ENCODE results near the gene MXD4.
A peak's percentile ranks its signal among the peaks of the same experiment; 100 is the strongest.
"Not testable (repeated sequence)": the region's sequence is repeated elsewhere in the genome, so short reads cannot be mapped to it uniquely, and the experiment has no call there.

The MXD4 gene

DNA sequence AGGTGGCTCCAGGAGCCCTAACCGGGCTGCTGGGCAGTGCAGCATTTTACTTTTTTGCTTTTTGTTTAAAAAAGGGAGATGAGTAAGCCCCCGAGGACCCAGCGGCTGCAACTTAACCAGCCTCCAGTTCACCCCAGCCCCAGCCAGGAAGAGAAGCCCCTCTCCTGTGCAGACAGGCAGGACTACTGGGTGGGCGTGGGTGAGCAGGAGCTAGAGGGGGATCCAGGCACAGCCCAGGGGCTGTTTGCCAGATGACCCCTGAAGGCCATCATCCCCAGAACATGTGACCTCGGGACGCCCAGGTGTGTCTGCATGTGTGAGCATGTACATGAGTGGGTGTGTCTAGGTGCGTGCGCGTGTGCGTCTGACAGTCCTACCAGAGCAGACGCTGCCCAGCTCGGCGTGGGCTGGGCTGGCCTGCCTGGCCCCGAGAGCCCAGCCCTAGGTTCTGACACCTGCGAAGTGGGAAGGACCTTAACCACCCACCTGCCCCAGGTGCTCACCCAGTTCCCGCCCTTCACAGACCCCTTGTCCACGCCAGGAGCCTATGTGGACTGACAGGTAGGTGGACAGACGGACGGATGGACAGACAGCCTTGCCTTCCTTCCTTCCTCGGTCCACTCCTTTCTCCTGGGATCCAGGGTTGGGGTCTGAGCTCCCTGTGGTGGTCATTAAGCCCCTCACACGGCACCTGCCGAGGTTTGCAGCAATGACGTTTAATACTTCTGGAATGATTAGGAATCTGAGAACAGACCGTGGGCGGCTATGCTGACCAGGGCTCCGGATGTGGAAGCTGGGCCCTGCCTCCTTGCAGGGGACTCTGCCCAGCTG, 12.2 kb downstream of the MXD4 start:
- no peak for DNase-seq

DNA sequence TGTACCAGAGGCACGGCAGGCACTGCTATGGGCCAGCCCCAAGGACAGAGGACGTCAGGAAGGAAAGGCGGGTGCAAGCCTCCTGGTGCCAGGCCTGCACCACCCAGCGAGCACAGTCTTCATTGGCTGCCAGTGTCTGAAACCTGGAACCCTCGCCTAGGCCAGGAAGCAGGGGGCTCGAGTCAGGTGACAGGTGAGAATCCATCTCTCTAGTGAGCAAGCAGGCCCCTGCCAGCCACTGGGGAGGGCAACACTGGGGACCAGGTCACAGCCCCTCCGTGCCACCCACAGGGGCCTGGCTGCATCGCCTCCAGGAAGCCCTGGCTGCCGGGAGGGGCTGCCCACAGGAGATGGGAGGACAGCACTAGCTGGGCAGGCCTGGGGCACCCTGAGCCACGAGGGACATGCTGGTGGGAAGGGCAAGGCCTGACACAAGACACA, 13.1 kb downstream of the MXD4 start:
- DNase-seq, result no peak

DNA sequence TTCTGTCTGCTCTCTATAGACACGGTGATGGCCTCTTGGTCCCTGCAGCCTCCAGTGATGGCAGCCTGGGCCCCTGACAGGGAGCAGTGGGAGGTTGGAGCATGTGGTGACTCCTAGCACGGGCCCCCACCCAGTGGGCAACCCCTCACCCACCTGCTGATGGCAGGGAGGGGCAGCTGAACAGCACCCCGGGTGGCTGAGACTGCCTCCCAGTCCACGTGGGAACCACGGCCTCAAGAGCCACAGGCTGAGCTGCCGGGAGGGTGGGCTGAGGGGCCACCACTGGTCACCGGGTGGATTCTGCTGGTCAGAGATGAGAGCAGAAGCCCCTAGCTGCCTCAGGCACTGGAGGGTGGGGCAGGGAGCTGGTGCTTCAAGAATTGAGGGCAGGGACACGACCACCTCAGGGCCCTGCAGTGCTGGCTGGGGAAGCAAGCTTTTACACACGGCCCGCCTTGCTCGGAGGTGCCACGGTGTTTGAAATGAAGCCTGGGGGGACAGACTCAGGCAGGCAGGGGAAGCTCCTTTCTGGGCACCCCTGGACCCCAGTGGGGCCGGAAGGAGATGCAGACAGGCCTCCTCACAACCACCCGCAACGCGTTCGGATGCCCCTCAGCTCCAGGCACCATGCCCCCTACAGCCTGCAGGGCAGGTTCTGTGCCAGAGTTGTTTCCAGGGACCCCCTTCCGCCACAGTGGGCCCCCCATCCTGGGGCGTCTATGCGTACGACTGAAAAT, 13.7 kb downstream of the MXD4 start:
- DNase-seq, result no peak

DNA sequence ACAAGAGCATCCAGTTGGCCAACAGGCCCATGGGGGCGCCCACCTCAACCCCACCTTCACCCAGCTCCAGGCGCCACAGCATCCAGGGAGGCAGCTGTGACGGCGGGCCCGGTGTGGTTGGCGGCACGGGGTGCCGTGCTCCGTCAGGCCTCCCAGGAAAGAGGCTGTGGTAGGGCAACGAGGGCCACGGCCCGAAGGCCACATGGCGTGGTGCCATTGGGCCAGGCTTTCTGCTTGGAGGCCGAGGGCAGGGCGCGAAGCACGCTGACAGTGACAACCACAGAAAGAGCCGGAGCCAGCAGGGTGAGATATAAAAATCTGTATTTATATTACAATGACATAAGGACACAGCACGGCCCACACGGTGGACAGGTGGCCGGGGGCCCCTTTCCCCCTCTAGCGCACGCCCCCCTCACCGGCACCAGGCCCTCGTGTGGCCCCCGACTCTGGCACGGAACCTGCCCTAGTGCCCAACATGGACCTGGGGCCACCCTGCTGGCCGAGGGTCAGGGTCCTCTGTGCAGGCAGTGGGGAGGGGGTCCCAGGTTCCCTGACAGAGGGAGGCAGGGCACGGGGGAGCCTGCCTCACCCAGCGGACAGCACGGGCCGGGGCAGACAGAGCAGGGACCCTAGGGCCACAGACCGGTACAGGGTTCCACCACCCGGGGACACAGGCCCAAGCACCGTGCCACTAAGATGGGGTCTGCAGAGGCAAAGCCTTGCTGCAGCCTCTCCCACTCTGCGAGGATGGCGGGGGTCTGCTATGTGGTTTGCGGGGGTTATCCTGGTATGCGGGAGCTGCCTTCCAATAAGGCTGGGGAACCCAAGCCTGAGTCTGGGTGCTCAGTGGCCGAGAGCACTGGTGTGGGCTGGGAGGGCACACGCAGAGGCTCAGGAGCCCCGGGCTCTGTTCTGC, 14.5 kb downstream of the MXD4 start:
- no peak for DNase-seq

DNA sequence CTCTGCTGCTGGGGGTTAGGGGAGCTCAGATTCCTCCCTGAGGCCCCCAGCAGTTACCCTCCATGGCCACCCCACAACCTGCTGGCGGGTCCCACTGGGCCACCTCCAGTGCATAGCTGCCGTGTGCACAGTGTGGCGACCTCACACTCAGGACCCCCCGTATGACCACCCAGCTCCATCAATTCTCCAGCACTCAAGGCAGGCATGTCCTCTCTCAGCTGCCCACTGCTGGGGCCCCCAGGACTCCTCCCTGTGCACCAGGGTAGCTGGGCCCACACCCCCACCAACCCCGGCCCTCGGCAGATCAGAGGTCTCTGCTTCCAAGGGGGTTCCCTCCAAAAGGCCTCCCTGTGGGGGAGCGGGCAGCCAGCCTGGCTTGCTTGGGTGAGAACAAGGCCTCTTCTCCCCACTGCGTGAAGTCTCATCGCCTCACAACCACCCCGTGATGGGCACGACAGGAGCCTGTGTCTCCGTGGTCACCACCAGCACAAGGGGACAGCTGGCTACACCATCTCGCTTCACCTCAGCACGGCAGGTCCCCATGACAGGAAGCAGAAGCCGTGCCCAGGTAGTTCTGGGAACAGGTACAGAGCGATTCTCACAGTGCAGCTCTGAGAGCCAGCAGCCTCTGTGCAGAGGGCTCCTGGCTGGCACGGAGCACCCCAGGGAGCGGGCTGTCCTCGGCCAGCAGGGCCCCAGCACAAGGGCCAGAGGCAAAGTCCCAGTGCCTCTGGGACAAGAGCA, 15.4 kb downstream of the MXD4 start:
- DNase-seq, result no peak

DNA sequence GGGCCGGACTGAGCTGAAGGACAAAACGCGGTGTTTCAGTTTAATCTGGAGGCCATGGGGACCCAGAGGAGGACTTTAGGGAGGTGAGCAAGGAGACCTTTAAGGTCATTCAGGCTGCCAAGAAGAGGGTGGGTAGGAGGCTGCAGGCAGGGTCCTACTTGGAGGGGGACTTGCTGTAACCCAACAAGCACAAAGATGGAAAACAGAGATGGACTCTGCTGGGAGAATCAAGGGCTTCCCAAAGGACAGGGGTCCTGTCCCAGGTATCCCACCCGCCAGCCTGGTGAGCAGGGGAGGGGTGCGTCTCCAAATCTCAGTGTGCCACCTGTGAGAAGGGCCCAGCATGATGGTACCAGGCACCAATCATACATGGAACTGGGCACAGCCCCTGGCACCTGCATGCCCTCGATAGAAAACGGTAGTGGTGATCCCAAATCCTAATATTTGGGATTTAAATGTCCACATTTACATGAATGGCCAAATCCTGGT, 16.1 kb downstream of the MXD4 start:
- DNase-seq, result no peak

DNA sequence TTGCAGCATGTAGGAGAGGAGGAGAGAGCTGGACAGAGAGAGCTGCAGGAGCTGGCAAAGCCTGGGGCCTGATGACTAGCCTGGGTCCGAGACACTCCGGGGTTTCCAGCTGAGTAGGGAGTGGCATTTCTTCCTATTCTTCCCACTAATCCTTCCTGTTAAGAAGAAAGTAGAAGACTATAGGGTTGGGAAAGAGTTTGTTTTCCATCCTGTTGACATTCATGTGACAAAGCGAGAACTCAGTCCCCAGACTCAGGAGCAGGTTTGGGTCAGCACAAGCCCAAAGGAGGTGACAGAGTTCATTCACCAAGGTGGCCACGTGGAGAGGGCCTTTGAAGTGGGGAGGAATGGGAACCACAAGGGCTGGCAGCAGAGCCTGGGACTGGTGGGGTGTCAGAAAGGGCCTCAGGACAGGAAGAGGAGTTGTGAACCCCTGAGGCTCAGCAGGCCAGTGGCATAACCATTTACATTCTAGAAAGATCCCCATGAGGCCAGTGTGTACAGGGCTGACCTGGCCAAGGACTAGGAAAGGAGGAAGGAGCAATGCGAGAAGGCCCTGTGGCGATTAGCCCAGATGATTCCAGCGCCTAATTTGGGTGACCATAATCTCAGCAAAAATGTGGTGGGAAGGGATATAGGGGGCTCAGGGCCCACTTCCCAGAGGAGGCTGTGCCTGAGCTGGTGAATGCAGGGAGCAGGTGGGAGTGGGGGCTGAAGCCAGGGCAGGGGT, 16.7 kb downstream of the MXD4 start:
- DNase-seq, result no peak

DNA sequence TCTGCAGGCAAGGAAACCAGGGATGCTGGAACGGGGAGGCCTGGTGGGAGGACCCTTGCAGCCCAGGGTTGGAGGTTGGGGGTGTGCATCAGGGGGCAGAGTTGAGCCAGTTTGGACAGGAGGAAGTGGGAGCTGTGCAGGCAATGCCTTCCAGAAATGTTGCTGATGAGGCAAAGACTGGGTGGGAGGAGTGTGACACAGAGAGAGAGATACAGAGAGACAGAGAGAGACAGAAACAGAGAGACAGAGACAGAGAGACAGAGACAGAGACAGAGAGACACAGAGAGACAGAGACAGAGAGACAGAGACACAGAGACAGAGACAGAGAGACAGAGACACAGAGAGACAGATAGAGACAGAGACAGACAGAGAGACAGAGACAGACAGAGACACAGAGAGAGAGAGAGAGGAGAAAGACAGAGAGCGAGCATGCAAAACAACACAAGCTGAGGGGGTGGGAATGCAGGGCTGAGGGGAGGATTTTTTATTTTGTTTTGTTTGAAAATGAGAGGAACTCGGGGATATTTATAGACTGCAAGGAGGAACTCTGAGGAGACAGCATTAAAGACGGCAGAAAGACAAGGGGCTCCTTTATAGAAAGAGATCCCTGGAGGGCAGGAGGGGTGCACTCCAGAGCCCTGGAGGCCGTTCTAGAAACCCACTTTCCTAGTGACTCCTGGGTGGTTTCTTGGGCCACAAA, 18.1 kb downstream of the MXD4 start:
- DNase-seq, result no peak

DNA sequence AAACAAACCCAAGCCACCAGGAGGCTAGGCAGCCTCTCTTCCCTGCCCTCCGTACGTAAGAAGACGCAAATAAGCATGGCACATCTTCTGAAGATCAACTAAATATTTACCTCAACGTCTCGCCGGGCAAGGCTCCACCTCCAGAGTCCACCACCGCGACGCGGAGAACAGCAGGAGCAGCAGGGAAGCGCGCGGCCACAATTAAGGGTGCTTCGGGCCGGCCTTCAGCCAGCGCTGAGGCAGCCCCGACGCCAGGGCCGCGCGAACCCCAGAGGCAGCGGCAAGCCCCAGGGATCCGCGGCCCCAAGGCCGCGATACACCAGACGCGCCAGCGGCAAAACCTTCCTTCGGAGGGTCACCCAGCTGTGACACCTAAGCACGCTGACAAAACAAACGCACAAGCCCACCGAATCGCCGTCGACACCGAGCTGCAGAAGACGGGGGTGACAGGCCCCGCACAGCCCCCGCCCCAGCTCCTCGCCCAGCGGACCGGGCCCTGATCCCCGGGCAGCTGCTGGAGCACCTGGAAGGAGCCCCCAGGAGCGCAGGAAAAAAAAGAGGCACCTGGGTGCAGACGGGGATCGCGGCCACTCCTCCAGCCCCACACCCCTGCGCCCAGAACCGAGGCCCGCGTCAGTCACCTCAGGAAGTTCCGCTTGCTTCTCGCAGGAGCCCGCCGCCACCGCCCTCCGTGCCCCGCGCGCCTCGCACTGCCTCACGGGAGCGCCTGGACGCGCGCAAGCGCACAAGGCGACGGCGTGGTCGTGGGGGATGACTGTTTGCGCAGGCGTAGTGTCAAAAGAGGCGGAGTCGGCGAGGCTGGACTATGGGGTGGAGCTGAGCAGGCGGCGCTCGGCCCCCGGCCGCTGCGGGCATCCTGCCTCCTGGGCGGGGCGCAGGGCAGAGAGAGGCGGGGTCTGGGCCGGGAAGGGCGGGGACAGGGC, 20.2 kb downstream of the MXD4 start, which contains the start of the genes HAUS3 and POLN:
Gene HAUS3, minus strand, starts transcription at position 712 of the 944 bp plus-strand sequence. CDS start 1,175 bp downstream, outside the sequence.
Gene POLN, minus strand, starts transcription at position 712 of the 944 bp plus-strand sequence. CDS start 12,890 bp downstream, outside the sequence.
- DNase-seq, result peak; percentile 99

DNA sequence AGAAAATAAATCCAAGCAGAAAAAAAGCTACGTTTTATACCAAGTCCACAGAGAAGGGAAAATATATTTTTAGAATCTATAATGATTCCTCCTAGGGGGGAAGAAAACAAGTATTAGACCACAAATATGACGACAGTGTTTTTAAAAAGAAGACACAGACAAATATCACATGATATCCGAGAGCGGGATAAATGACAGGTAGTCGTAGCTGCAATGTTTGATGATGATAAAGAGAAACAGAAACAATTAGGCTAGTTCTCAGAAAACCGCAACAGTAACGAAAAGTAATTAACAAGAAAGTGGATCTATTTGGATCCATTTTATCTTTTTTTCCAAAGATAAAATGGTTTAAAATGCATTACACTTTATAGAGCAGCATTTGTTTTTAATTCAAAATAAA, 20.9 kb downstream of the MXD4 start:
- no peak for DNase-seq

DNA sequence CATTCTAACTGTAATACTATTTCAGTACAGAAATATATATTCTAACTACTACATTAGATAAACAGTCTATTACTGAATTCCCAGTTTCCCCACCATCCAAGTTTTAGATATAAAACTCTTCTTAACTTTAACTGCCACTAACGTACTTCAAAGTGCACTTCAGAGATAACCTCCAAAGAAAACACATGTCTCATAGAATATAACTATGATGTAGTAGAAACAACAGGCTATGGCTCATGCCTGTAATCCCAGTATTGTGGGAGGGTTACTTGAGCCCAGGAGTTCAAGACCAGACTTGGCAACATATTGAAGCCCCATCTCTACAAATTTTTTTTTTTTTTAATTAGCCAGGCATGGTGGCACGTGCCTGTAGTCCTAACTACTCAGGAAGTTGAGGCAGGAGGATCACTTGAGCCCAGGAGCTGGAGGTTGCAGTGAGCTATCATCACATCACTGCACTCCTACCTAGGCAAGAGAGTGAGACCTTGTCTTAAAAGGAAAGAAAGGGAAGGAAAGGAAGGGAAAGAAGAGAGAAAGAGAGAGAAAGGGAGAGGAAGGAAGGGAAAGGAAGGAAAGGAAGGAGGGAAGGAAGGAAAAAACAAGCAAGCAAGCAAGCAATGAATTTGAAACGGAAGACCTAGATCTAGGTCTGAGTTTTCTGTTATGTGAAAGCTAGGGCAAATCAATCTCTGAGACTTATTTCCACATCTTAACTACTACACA, 24.8 kb downstream of the MXD4 start:
- no peak for DNase-seq

DNA sequence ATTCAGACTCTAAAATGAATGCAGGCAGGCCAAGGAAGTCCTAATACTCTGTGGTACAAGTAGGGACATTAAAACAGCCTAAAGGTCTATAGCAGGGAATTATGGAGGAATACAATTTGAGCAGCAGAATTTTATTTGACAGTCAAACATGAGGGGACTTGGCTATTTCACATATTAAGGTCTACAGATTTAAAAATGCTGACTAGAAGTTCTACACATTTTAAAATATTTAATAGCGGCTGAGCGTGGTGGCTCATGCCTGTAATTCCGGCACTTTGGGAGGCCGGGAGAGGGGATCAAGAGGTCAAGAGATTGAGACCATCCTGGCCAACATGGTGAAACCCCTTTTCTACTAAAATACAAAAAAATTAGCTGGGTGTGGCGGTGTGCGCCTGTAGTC, 30.8 kb downstream of the MXD4 start:
- no peak for DNase-seq

DNA sequence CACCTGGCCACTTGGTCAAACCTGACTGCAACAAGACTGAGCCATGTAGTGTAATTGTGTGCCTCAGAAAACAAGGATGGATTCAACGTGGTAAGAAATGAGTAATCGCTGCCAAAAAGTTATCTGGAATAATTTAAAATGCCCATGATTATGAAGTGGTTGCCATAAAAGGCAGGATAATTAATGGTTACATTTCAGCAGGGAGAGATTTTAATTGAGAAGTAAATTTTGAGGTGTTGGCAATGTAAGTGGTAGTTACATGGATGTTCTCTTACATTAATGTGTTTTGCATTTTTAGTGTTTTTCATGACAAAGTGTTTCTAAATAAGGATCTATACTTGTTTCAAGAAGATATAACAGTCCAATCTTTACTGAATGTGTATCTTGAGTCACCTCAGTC, 35.6 kb downstream of the MXD4 start:
- no peak for DNase-seq

DNA sequence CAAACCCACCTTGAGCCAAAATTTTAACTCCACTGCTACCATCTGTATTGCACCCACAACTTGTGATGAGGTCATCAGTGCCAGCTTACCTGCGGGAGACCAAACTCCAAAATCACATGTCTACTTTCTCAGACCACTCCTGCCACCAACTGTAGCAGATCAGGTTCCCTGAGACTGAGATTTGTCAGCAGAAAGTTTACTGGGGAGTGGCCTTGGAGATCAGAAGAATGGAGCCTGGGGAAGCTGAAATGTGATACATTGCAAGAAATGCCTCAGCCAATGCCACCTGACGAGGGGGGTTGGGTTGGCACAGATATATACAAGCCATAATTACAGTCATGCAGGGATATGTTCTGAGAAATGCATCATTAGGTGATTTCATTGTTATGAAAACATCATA, 39.1 kb downstream of the MXD4 start:
- DNase-seq, result no peak

DNA sequence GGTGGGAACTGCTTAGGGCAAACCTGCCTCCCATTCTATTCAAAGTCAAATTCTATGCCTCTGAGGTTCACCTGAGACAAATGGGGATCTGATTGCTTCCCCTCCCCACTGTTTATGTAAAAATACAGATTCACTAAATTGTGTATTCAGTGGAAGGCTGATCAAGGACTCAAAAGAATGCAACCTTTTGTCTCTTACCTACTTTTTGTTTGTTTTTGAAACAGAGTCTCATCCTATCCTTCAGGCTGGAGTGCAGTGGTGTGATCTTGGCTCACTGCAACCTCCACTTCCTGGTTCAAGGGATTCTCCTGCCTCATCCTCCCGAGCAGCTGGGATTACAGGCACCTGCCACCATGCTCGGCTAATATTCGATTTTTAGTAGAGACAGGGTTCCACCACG, 40.5 kb downstream of the MXD4 start:
- not testable (repeated sequence) for DNase-seq

DNA sequence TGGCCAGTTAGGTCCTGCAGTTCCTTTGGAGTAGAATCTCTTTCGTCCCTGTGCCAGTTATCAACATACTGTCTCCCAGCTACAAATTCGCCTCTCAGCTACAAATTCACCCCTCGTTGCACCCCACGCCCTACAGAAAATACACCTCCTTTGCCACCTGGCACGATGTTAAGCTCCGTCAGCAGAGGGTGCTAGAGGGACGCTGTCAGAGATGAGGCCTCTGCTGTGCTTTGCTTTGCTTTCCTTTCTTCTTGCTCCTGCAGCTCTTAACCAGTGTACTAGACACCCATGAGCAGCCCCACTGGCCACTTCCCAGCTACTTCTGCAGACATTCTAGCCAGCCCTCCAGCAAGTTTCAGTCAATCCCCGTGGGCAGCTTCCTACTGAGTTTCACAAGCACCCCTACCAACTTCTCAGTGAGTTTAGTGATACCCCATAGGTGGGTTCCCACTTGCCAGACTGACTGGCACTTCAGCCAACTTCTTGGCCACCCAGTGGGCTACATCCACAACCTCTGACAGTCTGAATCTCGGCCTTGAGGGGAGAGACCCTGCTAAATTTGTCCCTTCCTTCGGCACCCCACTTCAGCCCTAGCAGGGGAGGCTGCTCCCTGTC, 41.8 kb downstream of the MXD4 start:
- DNase-seq, result peak; percentile 76

DNA sequence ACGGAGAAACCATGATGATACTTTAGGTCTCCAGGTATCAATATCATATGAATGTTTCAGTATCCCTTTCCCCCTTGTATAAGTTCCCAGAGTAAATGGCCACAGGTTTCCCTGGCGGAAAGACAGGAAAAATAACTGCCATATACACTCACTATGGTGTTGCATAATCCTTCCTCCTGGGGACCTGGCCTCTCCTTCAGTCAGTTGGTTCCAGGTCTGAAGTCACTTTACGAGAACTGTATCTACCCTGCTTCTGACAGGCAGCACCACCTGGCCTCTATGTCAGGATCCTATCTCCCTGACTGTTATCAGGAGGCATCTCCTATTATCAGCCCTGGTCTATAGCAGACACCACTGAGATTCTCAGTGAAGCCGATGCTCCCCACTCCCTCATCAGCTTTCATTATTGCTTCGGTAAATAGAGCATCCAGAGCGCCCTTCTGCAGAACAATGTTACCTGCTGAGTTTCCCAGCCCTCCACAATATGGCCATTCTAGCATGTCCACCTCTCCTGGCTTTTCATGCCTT, 42.6 kb downstream of the MXD4 start:
- DNase-seq, result no peak

DNA sequence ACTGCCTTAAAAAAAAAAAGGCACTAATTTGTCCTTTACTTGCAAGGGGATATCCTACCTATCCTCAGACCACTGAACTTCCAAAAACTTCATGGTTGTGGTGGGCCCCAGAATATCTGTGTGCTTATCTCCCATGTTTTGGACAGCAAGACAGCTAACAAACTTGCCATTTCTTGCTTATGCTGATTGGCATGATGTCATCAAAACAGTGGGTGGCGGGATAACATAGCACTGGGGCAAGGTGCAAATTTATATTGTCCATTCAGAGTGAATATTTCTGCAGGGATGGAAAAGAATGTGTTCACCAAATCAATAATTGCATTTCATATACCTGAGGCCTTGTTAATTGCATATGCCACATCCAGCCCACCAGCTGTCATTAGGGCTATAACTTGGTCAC, 43.5 kb downstream of the MXD4 start:
- DNase-seq, result no peak
